Measurements from ENCODE around the gene GYG2. TPM values are rescaled to one million over a fixed set of nuclear protein-coding genes. Genes with fewer than 3 reads are reported as not detected.
A peak's percentile ranks its signal among the peaks of the same experiment; 100 is the strongest.

Gene GYG2
- total RNA-seq, 1 donor from 2014 or later = 0.53 TPM

DNA sequence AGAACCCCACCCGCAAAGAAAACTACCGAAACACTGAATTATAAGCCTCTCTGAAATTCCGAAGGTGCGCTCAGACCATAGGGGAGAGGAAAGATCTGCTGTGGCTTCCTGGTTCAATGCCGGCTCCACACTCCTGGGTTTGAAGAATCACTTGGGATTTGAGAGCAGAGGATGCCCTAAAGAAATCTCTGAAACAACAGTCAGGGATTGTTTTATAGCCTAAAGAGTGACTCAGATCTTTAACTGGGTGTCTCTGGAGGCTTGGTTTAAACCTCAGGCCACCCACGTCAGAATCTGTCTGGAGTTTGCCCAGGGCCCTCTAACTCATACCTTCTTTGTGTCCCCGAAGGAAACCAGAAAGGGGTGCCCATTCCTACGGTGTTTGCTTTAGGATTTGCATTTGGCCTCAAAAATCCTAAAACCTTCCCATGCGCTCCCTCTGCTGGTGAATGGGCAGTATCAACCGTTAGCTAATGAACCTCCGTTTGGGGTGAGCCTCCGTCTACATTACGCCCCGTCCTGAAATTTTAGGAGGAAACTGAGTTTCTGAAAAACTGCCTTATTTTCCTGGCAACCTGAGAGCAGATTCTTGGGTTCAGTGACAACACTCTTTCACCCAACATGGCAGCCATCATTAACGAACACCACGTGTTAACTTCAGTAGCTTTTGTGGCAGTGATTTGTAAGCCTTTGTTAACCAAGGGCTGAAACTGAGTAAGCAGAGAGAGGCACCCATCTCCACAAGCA lies 16.4 kb upstream of the GYG2 start:
- DNase-seq (ENCODE audit: extremely low read depth, low read depth, low spot score) = peak; percentile 33

DNA sequence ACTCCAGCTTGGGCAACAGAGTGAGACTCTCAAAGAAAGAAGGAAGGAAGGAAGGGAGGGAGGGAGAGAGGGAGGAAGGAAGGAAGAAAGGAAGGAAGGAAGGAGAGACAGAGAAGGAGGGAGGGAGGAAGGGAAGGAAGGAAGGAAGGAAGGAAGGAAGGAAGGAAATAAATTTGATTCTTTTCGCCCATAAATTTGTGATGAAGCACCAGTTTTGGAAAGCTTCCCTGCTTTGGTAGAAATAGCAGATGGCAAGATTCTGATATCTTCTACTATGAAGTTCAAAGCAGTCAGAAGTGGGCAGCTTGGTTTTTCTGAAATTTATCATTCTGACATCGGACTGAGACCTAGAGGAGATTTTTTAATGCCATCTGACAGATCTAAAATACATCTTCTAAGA lies 11.7 kb upstream of the GYG2 start:
- no peak for DNase-seq (ENCODE audit: extremely low read depth, low read depth, low spot score)

DNA sequence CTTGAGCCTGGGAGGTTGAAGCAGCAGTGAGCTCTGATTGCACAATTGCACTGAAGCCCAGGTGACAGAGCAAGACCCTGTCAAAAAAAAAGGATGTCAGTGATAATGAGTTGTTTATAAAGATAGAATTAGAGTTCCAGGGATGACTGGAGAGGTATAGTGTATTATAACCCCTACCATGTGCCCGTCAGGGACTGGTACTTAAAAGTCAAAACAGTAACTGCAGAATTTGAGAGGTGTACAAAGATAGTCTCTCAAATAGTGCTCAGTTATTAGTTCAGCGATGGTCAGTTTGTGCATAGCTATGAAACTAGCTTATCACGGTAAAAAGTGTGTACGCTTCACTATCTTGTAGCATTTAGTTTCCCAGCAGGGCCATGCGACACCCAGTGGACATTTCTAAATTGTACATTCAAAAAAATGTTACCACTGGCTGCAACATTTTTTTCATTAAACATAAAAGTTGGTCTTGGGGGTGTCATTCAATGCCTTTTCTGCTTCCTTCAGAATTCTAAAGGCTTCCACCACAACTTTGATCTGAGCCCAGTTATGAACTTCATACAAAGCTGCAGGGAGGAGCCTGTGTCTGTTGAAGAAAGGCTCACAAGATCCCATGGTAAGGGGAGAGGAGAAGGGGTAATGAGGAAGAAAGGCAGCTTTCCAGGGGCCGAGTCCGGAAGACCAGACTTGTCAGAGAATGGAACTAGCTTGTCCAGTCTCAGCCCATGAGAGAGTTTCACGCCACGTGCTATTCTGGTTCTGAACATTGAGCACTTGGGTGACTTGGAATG lies 9.2 kb upstream of the GYG2 start:
- peak; percentile 27 for DNase-seq (ENCODE audit: extremely low read depth, low read depth, low spot score)

DNA sequence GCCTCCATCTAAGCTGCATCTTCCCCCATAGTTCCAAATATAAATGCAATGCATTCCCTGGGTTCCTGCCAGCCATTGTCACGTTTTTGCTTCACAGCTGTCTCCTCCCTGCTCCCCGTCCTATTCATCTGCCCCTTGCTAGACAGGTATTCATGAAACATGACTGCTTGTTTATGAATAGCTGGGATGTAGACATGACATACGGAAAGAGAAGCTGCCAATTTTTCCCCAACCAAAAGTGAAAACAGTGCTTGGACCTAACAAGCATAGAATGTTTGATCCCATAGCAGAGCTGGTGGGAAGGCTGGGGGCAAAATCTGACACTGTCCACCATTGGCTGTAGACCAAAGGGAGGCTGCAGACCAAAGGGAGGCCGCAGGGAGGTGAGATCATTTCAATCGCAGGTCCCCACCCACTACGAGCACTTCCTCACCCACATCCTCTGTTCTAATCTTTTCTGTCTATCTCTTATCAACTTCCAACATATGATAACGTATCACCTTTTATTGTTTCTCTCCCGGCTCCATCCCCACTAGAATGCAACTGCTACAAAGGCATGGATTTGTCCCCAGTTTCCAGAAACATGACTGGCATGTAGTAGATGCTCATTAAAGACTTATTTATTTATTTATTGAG lies 8.5 kb upstream of the GYG2 start:
- DNase-seq (ENCODE audit: extremely low read depth, low read depth, low spot score) = no peak

DNA sequence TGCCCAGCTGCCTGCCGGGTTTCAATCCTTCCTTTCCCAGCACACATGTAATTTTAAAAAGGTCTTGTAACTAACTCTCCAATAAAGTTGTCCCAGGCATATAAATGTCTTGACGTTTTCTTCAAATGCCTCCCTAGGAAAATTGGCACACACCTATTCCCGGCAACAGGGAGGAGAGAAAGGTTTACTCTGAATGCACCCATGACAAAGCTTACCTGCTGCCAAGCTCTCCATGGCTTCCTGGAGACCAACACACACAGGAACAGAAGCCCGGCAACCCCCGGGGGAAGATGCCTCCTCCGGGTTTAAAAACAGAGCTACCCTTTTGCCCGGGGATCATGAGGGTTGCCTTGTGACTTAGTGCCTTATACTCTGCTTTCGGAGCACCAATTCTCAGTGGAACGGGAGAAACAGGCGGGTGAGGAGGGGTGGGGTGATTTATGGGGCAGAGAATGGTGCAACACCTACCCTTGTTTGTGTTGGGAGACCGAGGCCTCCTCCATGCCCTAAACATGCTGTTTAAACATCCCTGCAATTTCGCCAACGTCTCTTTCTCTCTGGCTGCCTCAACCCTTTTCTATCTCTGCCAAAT lies 4.8 kb upstream of the GYG2 start:
- DNase-seq (ENCODE audit: extremely low read depth, low read depth, low spot score) = no peak

DNA sequence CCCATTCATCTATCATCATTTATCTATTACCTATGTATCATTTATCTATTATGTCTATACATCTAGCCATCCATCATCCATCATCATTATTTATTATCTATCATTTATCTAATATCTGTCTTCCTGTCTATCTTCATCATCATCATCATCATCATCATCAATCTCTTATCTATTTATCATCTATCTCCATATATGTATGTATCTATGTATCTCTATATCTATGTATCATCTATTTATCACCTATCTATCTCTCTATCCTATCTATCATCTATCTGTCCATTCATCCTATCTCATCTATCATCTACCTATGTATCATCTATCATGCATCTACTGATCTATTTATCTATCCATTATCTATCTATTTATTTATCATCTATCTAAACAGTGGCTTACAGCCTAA lies 3.8 kb upstream of the GYG2 start:
- no peak for DNase-seq (ENCODE audit: extremely low read depth, low read depth, low spot score)

DNA sequence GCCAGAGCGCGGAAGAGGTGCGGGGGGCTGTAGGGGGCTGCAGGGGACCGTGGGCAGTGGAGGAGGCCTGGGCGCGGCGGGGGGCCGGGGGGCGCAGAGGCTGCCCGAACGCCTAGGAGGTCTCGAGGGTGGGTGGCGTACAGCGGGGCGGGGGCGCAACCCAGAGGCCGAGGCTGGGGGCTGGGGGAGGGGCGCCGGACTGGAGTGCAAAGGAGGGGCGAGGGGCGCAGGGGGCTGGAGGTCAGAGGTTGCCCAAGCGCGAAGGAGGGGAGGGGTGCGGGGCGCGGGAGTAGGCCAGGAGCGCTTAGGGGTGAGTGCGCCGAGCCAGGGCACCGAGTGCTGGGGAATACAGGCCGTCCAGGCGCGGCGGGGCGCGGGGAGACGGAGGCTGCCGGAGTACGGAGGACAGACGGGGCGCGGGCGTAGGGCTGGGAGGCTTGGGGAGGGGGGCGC lies 255 bp downstream of the GYG2 start:
- DNase-seq (ENCODE audit: extremely low read depth, low read depth, low spot score) = no peak

DNA sequence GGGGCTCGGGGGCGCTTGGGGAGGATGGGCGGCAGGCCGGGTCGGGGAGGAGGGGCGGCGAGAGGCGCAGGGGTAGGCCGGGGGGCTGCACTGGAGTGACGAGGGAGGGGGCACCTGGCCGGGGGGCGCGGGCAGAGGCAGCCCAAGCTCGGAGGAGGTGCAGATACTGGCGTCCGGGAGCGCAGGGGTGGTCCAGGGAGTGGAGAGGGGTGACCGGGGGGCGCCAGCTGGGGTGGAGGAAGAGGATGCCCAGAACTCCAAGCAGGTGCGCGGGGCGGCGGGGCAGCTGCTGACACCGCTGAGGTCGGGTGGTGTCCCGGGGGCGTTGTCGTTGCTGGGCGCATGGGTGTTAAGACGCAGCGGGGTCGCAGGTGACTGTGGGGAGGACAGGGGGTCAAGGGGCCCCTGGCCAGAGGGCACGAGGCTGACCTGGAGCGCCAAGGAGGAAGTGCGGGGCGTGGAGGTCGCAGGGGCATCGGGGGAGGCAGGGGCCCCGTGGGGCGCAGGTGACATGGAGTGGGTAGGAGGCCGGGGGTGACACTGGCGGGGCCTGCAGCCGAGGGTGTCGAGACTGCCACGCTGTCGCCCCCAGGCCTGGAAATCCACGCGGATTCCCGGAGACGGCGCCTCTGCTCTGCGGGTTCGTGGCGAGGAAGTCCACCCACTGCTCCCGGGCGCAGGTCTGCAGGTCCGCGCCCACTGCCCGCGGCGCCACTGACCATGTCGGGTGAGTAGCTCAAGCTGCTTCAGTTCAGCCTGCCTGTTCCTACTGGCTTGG lies 928 bp downstream of the GYG2 start:
- DNase-seq (ENCODE audit: extremely low read depth, low read depth, low spot score) = no peak

DNA sequence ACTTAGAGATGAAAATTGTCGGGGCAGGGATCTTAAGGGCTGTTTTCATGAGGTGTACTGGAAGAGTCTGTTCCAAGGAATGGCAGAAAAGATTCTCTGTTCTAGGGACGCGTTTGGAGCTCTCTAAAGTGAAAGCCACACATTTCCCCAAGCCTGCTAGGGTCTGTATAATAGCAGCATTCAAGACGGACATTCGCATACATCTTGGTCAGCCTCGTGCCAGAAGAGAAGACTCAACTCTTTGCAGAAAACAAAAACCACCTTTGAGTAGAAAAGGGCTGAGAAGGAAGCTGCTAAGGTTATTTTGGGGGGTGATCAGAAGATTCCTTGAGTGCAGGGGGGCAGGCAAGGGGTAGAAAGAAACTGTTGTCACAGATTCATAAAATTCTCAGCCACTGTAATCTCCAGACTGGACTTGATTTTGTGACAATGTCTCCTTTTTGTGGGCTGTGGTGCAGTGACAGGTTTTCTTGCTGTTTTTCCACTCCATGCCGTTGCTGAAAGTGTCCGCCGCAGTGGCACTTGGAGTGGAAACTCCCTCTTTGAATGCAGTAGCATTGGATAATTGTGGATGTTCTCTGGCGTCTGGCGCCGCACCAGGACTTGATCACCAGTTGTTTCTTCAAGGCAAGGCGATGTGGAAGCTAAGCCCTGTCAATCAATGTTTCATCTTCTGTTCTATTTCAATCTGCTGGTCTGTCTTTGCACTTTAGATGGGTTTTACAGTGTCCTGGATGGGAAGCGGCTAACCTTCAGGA lies 2.9 kb downstream of the GYG2 start:
- DNase-seq (ENCODE audit: extremely low read depth, low read depth, low spot score) = no peak

DNA sequence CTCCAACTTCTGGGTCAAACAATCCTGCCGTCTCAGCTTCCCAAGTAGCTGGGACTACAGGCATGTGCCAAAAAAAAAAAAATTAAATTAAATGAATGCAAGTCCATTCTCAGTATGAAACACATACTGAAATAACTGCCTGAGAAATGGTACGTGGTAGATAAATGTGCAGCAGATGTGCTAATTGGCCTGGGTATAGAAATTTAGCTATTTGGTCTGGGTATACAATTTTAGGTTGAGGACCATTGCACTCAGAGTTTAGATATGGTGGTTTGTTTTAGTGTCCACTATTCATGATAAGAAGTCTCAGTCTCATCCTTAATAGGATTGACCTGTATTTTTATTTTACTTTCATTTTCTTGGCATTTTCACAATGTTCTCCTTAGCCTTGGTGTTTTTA lies 9.2 kb downstream of the GYG2 start:
- no peak for DNase-seq (ENCODE audit: extremely low read depth, low read depth, low spot score)

DNA sequence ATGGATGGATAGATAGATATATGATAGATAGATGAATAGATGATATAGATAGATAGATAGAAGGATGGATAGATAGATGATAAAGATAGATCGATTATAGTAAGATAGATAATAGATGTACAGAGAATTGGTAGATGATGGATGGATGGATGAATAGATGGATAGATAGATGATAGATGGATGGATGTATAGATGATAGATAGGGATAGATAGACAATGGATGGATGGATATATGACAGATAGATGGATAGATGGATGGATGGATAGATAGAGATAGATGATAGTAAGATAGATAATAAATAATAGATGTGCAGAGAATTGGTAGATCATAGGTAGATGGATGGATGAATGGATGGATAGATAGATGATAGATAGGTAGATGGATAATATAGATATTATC lies 12.2 kb downstream of the GYG2 start:
- DNase-seq (ENCODE audit: extremely low read depth, low read depth, low spot score) = no peak

DNA sequence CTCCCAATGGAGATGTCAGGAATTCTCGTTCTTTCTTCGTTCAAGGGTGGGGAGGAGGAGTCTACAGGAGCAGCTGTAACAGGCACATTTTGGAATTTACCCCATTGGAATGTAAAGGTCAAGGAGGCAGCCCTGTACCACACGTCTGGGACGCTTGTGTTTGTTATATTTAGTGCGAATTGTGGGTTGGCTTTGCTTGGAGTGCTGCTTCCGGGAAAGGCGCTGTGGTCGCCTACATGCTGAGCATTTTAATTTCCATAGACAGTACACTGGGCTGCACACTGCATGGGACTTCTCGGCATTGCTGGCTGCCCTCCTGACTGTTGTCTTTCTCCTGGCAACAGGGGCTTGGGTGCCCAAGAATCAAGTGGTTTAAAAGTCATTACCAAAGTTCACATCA lies 12.8 kb downstream of the GYG2 start:
- no peak for DNase-seq (ENCODE audit: extremely low read depth, low read depth, low spot score)

DNA sequence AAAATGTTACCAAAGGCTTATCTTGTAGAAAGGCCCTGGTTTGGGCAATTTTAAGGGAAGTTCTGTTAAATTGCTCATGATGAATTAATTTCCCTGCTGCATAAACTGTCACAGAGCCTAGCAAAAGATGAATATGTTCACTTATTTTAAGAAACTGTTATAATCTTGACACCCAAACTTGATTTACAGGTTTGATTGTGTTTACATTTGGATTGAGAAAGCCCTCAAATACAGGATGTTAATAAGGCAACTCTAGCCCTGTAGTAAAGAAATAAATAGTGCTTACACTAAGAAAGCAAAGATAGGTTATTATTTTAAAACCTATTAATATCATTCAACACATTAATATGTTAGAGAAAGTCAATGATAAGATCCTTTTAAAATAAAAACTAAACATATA lies 18.3 kb downstream of the GYG2 start:
- no peak for DNase-seq (ENCODE audit: extremely low read depth, low read depth, low spot score)

DNA sequence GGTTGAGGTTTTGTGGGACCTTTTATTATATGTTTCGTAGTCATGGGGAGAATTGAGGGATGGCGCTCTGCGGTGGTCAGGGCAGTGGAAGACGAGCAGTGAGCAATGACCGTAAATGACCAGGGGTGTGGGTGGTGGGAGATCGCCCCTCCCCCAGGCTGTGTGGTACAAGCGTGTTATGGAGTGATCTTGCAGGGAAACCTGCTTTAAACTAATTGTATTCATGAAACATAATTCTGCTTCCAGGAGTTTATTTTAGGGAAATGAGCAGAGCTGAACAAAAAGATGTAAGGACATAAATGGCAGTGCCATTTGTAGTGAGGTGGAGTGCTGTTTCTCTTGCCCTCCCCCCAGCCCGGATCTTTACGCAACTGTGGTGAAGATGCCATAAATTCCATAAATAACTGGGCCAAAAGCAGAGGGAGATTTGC lies 20.2 kb downstream of the GYG2 start:
- no peak for DNase-seq (ENCODE audit: extremely low read depth, low read depth, low spot score)

DNA sequence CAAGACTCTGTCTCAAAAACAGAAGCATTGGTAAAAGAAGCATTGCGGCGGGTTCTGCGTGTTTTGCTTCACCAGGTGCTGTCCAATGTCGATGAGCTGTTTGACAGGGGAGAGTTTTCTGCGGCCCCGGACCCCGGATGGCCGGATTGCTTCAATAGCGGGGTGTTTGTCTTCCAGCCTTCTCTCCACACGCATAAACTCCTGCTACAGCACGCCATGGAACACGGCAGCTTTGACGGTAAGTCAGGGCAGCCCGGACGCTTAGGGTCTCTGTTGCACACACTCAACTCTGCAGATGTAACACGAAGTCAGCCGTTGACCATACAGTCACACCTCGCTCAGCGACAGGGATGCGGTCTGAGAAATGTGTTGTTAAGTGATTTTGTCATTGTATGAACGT lies 26.2 kb downstream of the GYG2 start:
- no peak for DNase-seq (ENCODE audit: extremely low read depth, low read depth, low spot score)

DNA sequence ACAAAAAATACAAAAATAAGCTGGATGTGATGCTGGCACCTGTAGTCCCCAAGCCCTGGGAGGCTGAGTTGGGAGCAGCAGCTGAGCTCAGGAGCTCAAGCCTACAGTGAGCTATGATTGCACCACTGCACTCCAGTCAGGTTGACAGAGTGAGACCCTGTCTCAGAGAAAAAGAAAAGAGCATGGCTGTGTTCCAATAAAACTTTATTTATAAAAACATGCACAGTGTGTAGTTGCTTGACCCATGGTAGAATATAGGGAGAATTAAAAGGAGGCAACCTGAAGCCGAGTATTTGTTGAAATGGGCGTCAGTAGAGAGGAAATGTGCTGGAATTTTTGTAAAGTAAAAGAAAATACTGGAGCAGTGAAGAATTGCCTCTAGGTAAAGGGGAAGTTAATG lies 27.0 kb downstream of the GYG2 start:
- no peak for DNase-seq (ENCODE audit: extremely low read depth, low read depth, low spot score)

DNA sequence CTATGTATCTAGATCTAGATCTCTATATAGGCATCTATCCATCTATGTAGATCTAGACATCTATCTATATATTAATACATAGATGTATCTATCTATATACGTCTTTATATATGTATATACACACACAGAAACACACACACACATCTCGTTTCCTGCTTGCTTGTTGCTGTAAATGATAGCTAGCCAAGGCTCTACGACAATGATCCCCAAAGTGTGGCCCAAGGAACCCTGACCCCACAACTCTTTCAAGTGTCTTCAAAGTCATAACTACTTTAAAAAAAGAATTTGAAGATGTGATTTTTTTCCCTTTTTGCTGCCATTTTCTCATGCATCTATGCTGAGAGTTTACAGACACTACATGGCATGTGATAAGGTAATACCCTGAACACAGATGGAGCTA lies 28.8 kb downstream of the GYG2 start:
- no peak for DNase-seq (ENCODE audit: extremely low read depth, low read depth, low spot score)

DNA sequence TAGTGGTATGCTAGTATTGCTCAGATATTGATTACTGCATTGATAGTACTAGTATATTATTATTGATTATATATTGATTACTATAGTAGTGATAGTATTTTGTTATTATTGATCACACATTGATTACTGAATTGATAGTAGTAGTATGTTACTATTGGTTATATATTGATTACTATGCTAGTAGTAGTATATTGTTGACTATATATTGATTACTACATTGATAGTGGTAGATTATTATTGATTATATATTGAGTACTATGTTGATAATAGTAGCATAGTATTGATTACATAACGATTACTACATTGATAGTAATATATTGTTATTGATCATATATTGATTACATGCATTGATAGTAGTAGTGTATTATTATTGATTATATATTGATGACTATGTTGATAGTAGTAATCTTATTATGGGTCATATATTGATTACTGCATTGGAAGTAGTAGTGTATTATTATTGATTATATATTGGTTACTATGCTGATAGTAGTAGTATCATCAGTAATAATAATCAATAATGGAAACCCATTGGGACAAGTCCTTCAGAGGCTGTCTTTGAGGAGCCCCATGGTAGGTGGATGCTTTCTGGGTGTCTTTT lies 30.6 kb downstream of the GYG2 start:
- no peak for DNase-seq (ENCODE audit: extremely low read depth, low read depth, low spot score)

DNA sequence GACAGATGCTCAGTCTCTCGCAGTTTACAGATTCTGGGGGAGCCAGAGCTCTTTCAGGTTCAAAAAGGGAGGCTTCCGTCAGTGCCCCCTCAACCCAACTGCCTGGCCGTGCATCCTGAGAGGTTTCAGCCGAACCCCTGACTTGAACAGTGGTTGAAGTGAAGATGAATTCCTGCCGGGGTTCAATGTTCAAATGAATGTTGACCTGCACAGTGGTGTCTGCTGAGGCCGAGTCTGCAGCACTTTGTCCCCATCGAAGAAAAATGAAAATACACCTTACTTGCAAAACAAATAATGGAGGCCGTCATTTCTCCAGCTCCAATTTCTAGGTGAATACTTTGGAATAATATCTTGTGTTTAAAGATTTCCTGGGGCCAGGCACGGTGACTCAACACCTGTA lies 33.7 kb downstream of the GYG2 start:
- DNase-seq (ENCODE audit: extremely low read depth, low read depth, low spot score) = no peak

DNA sequence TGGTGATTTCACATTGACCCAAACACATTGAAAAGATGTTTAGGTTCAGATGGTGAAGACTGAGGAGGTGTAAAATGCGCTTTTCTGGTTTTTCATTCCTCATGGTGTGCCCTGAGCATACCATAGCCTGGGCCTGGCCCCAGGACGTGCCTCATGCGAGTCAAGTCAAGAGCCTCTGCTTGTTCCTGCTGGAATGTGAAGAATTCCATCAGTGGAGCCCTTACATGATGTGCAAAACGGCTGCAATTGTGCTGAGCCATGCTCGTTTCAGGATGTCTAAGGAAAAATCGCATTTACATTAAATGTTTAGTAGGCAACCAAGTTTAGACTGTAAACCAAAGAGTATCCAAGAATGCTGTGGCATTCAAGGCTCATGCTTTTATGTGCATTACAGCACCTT lies 34.9 kb downstream of the GYG2 start:
- DNase-seq (ENCODE audit: extremely low read depth, low read depth, low spot score) = no peak

Measured in glomerular endothelial cell (primary cell).